Measurements from ENCODE around the gene PDE8B. TPM values are rescaled to one million over a fixed set of nuclear protein-coding genes. Genes with fewer than 3 reads are reported as not detected.

Gene PDE8B
- total RNA-seq: under 0.01 and 0.15 TPM in 2 replicates

GRCh38 chr5:77210091-77210963 is at the start of gene PDE8B:
PDE8B (plus strand) TSS chr5:77210680; CDS start chr5:77210926, 246 bp downstream.

Other genes starting within 250 kb of the PDE8B start
- 11.0 and 14.0 TPM in 2 replicates for gene AGGF1, start 180.3 kb upstream of the PDE8B start, total RNA-seq
- 1.5 and 2.2 TPM in 2 replicates for gene ZBED3, start 123.4 kb upstream of the PDE8B start, total RNA-seq